Right lobe of liver (tissue), 4 donors: ENCODE results near the gene PIK3C2B.

ENCODE experiments used
- CTCF ChIP-seq, 4 donors: fragments of 200-600 bp in 3 of 4; fragments of 450-650 bp in 1 of 4; IDR thresholded peaks; one replicate each; pipeline versions ENCODE4 v1.5.1 to v1.8.0; 2016 to 2022; ENCODE audit warnings: antibody characterized with exemption in 4 of 4, mild to moderate bottlenecking in 2 of 4
- POLR2A ChIP-seq: fragments of 450-650 bp; IDR thresholded peaks from one replicate; pipeline ENCODE4 v1.6.1; 2017; ENCODE audit warnings: antibody characterized with exemption, mild to moderate bottlenecking
- donor health status: DM: no; HTN: no; CAD: no.
- donor health status: DM: no; HTN: no; CAD: no.
- donor health status: DM: no; HTN: yes; CAD: no.

- no peak for TF ChIP-seq CTCF (IDR thresholded peaks at IDR 0.05)
- TF ChIP-seq POLR2A: no peak
Observed at GRCh38 chr1:204507317-204508105, 12.9 kb upstream of the PIK3C2B start.
